Activated CD4-positive, alpha-beta memory T cell treated with anti-CD3 and anti-CD28 coated beads, Interleukin-2, amount 10 ng/mL, durations not matched to agents 7 days and 5 days (primary cell): ENCODE data around the gene S100A6. TPM values are rescaled to one million over a fixed set of nuclear protein-coding genes. Genes with fewer than 3 reads are reported as not detected.

ENCODE experiments used
- CTCF ChIA-PET: fragments of 350-600 bp; sonication (Branson Sonifier 250); formaldehyde crosslinking; loops from one replicate; lab custom pipeline; 2021; ENCODE audit warnings: antibody characterized with exemption, inconsistent platforms; lab: Charles Lee
- POLR2A ChIA-PET: fragments of 350-600 bp; sonication (Branson Sonifier 250); formaldehyde crosslinking; loops from one replicate; lab custom pipeline; 2021; ENCODE audit warnings: antibody characterized with exemption; lab: Charles Lee
- DNase-seq: peaks from one replicate; pipeline ENCODE4 v3.0.0-alpha.2; 2020
- H3K27ac Mint-ChIP-seq: one replicate; pipeline ENCODE4 v1.8.0; 2021; ENCODE audit warnings: mild to moderate bottlenecking, mixed read lengths
- H3K27me3 Mint-ChIP-seq: one replicate; pipeline ENCODE4 v1.8.0; 2021; ENCODE audit warnings: mixed read lengths
- H3K36me3 Mint-ChIP-seq: one replicate; pipeline ENCODE4 v1.8.0; 2021; ENCODE audit warnings: low read depth, mixed read lengths
- H3K4me1 Mint-ChIP-seq: one replicate; pipeline ENCODE4 v1.8.0; 2021; ENCODE audit warnings: mixed read lengths
- H3K4me3 Mint-ChIP-seq: one replicate; pipeline ENCODE4 v1.8.0; 2021; ENCODE audit warnings: mild to moderate bottlenecking, mixed read lengths
- H3K9me3 Mint-ChIP-seq: one replicate; pipeline ENCODE4 v1.8.0; 2021; ENCODE audit warnings: mixed read lengths
- total RNA-seq, 2 experiments: library from RNA; stranded (reverse); gene quantifications; one replicate each; pipeline ENCODE4 v1.2.3, GENCODE V29; 2021

Gene S100A6
- total RNA-seq, 2 experiments from 2014 or later, result 781 to 799 TPM

DNA sequence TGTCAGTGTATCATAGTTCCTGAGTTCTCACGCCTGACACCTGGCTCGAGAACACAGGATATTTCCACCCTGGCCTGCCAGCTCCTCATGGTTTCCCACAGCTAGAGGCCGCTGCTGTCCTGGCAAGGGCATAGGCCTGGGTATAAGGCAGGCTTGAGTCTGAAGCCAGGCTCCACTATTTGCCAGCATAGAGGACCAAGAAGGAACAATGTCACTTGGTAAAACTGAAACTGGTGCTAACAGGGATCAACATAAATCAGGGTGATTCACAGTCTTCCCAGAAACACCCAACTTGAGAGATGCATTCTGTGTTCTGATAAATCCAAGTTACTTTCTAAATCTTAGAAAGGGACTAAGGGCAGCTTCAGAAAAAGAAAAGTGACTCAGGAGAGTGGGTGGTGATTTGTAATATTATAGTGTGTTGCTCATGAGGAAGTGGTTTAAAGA lies 36.8 kb upstream of the S100A6 start:
- ChIA-PET POLR2A (interaction anchor here (0.7 to 6.3 kb wide), 10 partner anchors 13 to 418 kb away, joined by 3 to 138 read pairs (median 3); partner anchors contain the start of genes CHTOP, INTS3, RPS27 and S100A4), CTCF (interaction anchor here (0.6 to 7.4 kb wide), 26 partner anchors 11 to 100 kb away, joined by 3 to 202 read pairs (median 4); partner anchors contain the start of genes CHTOP, S100A14, S100A4 and S100A5)
- no peaks in the 10 kb centered on the region for H3K9me3 Mint-ChIP-seq
- H3K4me3 Mint-ChIP-seq, result no peak overlapping the region
- H3K27ac Mint-ChIP-seq, result peak overlapping the region; percentile 54
- DNase-seq, result peak; percentile 69
- H3K27me3 Mint-ChIP-seq, result peaks cover 9% of the 10 kb centered on the region
- H3K4me1 Mint-ChIP-seq, result peaks cover 49% of the 10 kb centered on the region
- H3K36me3 Mint-ChIP-seq, result no peaks in the 10 kb centered on the region

DNA sequence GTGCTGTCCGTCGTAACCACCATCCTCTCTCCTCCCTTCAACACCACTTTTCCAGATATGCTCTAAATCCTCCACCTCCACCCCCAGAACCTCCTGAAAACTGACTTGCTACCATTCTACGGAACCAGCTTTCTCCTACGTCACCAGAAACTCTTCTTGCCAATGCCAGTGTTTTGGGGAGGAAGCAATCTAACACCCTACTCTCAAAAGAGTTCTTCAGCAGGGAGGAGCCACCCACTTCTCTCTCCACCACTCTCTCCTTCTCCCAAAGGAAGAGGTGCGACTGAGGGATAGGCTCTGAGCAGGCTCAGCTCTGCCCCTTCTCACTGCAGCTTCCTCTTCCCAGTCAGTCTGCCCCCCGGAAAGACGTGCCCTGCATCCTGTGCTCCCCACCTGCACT lies 35.9 kb upstream of the S100A6 start:
- Mint-ChIP-seq H3K27me3 (peaks cover under 1% of the 10 kb centered on the region), H3K4me1 (peaks cover 50% of the 10 kb centered on the region), H3K36me3 (no peaks in the 10 kb centered on the region), H3K4me3 (no peak overlapping the region), H3K27ac (no peak overlapping the region), H3K9me3 (no peaks in the 10 kb centered on the region)
- POLR2A ChIA-PET, result interaction anchor here (1.2 to 6.3 kb wide), 6 partner anchors 26 to 419 kb away, joined by 3 to 138 read pairs (median 8); partner anchors contain the start of genes RPS27, S100A4 and S100A6
- CTCF ChIA-PET, result interaction anchor here (0.6 to 7.4 kb wide), 17 partner anchors 17 to 100 kb away, joined by 3 to 202 read pairs (median 6); partner anchors contain the start of genes CHTOP, S100A4, S100A5 and S100A6
- DNase-seq, result no peak

DNA sequence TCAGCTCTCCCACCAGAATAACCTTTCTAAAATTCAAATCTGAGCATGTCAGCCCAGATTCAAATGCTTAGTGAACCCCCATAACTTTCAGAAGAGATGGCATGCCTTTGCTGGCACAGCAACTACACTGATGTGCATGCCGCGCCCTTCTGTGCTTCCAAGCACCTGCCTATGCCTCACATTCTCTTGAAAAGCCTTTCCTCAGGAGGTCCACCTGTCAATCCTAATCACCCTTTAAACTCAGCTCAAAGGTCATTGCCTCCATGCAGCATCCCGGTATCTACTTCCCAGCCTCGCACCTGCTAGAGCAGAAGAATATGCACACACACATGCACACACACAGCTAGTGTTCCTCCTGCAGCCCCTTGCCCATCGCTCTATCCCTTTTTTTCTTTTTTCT lies 35.1 kb upstream of the S100A6 start:
- no peaks in the 10 kb centered on the region for H3K27me3 Mint-ChIP-seq
- POLR2A ChIA-PET, result interaction anchor here (1.4 to 6.3 kb wide), 3 partner anchors 37 to 63 kb away, joined by 4 to 138 read pairs (median 20); partner anchors contain the start of genes CHTOP and S100A6
- no peak overlapping the region for H3K4me3 Mint-ChIP-seq
- H3K36me3 Mint-ChIP-seq, result no peaks in the 10 kb centered on the region
- CTCF ChIA-PET, result interaction anchor here (1.1 to 7.4 kb wide), 8 partner anchors 9 to 61 kb away, joined by 3 to 202 read pairs (median 16); partner anchors contain the start of gene S100A6
- no peaks in the 10 kb centered on the region for H3K9me3 Mint-ChIP-seq
- H3K27ac Mint-ChIP-seq, result no peak overlapping the region
- DNase-seq, result no peak
- peaks cover 57% of the 10 kb centered on the region for H3K4me1 Mint-ChIP-seq

DNA sequence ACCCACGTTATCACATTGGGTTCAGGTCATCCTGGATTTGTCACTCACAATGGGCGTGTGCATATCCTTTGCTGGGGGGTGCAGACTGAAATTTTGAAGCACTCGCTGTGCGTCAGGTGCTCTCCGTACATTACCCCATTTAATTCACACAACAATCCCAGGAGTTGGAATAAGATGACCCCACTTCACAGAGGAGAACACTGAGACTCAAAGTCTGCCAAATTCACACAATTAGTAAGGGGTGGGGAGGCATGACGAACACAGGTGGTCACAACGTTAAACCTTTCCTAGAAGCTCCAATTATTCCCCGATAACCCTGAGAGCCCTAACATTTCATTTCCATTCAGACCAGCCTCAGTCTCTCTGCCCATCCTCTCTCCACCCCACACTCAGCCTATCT lies 33.7 kb upstream of the S100A6 start:
- H3K9me3 Mint-ChIP-seq, result no peaks in the 10 kb centered on the region

DNA sequence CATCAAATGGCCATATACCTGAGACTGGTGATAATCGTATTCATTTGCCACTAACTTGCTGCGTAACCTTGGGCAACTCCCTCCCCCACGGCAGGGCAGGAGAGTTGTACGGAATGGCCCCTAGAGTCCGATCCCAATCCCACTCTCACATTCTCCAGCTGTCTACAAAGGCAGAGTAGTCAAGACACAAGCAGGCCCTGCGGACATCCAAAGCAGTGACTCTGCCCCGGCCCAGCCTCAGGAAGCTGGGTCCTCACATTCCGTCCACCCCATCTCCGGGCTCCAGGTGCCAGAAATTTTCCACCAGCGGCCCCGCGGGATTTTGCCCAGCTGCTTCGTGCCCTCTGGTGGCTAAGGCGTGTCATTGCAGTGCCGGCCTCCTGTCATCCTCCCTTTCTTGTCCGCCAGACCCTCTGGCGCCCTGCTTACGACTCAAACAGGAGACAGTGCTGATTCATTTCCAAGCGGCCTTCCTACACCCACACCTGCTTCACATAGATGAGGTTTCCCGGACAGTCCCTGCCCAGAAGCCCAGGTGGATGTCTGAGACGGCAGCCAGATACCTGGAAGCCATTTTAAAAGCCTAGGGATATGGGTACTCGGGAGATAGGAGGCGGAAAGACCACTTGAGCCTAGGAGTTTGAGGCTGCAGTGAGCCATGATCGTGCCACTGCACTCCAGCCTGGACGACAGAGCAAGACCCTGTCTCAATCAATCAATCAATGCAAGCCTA lies 32.7 kb upstream of the S100A6 start:
- H3K36me3 Mint-ChIP-seq, result no peaks in the 10 kb centered on the region
- peaks cover 63% of the 10 kb centered on the region for H3K4me1 Mint-ChIP-seq
- POLR2A ChIA-PET, result interaction anchor here (0.6 to 6.3 kb wide), 10 partner anchors 16 to 65 kb away, joined by 3 to 138 read pairs (median 5); partner anchors contain the start of genes CHTOP, S100A4, S100A5 and S100A6
- peak overlapping the region; percentile 50 for H3K27ac Mint-ChIP-seq
- no peaks in the 10 kb centered on the region for H3K27me3 Mint-ChIP-seq
- CTCF ChIA-PET, result interaction anchor here (0.6 to 7.4 kb wide), 14 partner anchors 9 to 73 kb away, joined by 3 to 202 read pairs (median 8); partner anchors contain the start of genes CHTOP, S100A4, S100A5 and S100A6
- peak overlapping the region; percentile 60 for H3K4me3 Mint-ChIP-seq
- peak; percentile 86 for DNase-seq
- no peaks in the 10 kb centered on the region for H3K9me3 Mint-ChIP-seq

More for the DNA sequence above, 33.7 kb upstream of the S100A6 start:
- ChIA-PET POLR2A (interaction anchor here (1.4 to 6.3 kb wide), 5 partner anchors 36 to 65 kb away, joined by 4 to 138 read pairs (median 15); partner anchors contain the start of genes CHTOP and S100A6), CTCF (interaction anchor here (1.4 to 7.4 kb wide), 6 partner anchors 10 to 74 kb away, joined by 4 to 202 read pairs (median 14); partner anchors contain the start of gene S100A6)
- H3K27ac Mint-ChIP-seq, result no peak overlapping the region
- no peak for DNase-seq
- no peaks in the 10 kb centered on the region for H3K27me3 Mint-ChIP-seq
- peaks cover 65% of the 10 kb centered on the region for H3K4me1 Mint-ChIP-seq
- H3K4me3 Mint-ChIP-seq, result no peak overlapping the region
- H3K36me3 Mint-ChIP-seq, result no peaks in the 10 kb centered on the region

DNA sequence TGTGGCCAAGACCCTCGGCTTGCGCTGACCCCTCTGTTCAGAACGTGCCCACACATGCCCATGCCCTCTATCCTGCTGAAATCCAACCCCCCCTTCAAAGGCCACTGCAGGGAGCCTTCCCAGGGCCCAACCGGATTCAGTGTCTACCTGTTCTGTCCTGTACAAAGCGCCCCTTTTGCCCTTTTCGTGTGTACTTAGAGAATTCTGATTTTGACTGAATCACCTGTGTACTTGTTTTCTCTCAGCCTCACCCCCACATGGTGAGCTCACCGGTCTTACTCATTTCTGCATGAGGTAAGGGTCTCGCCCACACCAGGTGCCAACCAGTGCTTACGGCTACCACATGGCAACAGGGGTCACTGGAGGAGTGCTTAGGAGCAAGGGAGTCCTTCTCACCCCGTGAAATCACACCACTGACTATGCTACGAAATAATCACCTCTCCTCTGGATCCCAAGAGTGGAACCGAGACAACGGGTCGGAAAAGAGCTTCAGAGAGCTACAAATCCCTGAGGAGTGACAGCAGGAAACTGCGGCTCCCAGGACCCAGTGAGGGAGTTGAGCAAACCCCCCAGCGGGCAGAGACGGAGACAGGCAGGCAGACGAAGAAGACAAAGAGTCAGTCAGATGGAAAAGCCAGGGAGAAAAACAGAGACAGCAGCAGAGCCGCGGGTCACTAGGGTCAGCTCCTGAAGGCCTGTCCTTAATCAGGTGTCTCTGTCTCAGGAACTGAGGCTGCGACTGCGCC lies 32.0 kb upstream of the S100A6 start:
- peak overlapping the region; percentile 66 for H3K27ac Mint-ChIP-seq
- peaks cover 56% of the 10 kb centered on the region for H3K4me1 Mint-ChIP-seq
- ChIA-PET CTCF (interaction anchor here (0.6 to 7.4 kb wide), 14 partner anchors 8 to 67 kb away, joined by 3 to 202 read pairs (median 8); partner anchors contain the start of genes CHTOP, S100A4, S100A5 and S100A6), POLR2A (interaction anchor here (0.6 to 6.3 kb wide), 9 partner anchors 22 to 66 kb away, joined by 3 to 138 read pairs (median 5); partner anchors contain the start of genes CHTOP, S100A4, S100A5 and S100A6)
- H3K9me3 Mint-ChIP-seq, result no peaks in the 10 kb centered on the region
- no peaks in the 10 kb centered on the region for H3K27me3 Mint-ChIP-seq
- no peak overlapping the region for H3K4me3 Mint-ChIP-seq
- DNase-seq, result peak; percentile 24
- H3K36me3 Mint-ChIP-seq, result no peaks in the 10 kb centered on the region

DNA sequence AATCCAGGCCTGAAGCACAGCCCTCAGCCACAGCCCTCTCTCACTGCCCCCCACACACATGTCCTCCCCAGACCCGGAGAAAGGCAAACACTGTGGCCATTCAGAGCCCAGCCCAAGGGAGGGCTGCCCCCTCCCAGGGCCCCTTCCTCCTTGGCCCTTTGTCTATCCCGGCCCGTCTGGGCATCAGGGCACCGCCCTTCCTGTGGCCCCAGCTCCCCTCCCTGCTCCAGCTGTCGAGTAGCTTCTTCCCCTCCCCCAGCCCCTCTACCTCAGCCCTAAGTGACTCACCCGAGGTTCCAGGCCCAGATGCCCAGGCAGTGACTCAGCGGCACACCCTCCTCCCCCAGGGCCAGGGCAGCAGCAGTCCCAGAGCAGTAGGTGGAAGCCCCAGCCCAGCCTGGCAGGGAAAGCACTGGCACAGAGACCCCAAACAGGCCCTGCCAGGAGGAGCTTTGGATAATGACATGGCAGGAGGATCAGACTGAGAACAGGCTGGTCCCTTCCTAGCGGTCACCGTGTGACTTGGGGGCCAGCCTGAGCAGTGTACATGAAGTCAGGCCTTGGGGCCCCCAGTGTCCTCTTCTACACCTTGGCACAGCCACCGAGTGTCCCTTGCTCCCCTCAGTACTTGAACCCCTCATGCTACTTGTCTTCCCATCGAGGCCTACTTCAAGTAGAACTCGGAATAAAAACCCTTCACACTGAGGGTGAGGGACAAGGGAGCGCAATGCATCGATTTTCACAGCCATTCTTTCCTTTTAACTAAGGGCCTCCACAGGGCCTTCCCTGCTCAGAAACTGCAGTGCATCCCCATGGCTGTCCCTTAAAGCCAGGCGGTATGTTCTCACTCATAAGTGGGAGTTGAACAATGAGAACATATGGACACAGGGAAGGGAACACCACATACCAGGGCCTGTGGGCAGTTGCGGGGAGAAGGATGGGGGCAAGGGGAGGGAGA lies 30.9 kb upstream of the S100A6 start:
- Mint-ChIP-seq H3K4me3 (peak overlapping the region; percentile 44), H3K9me3 (no peaks in the 10 kb centered on the region), H3K27ac (peak overlapping the region; percentile 100), H3K27me3 (no peaks in the 10 kb centered on the region), H3K4me1 (peaks cover 47% of the 10 kb centered on the region), H3K36me3 (no peaks in the 10 kb centered on the region)
- ChIA-PET CTCF (interaction anchor here (0.6 to 5.4 kb wide), 10 partner anchors 15 to 56 kb away, joined by 3 to 99 read pairs (median 5); partner anchors contain the start of genes S100A4, S100A5 and S100A6), POLR2A (interaction anchor here (0.8 to 8.2 kb wide), 16 partner anchors 10 to 424 kb away, joined by 3 to 188 read pairs (median 5); partner anchors contain the start of genes CHTOP, RPS27, S100A4 and S100A5)
- peak; percentile 92 for DNase-seq

DNA sequence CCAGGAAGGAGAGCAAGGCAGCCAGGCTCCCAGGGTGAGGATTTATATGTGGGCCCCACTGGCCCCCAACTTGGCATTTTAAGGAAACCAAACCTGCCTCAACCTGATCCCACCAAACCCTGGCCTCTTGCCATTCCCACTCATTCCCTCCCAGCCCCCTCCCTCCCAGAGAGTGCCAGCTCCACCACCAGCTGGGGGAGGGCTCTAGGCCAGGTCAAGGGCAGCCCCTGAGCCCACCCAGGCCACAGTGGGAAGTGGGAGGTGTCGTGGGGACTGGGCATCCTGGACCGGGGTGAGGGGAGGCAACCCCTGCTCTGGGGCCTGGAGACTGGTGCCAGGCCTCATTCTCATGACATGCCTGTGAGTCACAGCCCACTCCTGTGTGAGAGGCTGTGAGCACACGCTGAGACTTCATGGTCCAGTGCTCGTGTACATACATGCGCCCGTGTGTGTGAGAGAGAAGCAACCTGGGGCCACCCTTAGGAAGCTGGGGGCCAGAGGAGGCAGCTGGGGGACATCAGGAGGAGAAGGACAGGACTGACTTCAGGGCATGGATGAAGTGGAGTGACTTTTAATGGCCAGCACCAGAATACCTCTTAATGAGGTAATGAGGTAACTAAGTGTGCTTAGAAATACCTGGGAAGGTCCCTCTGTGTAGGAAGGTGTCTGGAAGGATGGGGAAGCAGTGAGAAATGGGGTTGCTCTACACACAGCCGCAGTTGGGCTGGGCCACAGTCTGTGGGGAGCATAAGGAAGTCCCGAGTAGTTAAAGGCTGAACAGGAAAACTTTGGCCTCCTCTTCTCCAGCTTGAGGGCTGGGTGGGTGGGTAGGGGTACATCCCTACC lies 30.0 kb upstream of the S100A6 start, which contains the start of gene S100A2:
TSS of gene S100A2 (minus strand) at position 316 of the 846 bp plus-strand sequence. CDS start 1,967 bp downstream, outside the sequence.
- ChIA-PET POLR2A (interaction anchor here (0.8 to 8.2 kb wide), 16 partner anchors 9 to 425 kb away, joined by 3 to 188 read pairs (median 5); partner anchors contain the start of genes CHTOP, RPS27, S100A4 and S100A5), CTCF (interaction anchor here (0.6 to 5.4 kb wide), 12 partner anchors 14 to 633 kb away, joined by 3 to 99 read pairs (median 4); partner anchors contain the start of genes S100A4, S100A5 and S100A6)
- no peaks in the 10 kb centered on the region for H3K27me3 Mint-ChIP-seq
- H3K9me3 Mint-ChIP-seq, result no peaks in the 10 kb centered on the region
- peak within 1 kb of the TSS; percentile 100 for H3K27ac Mint-ChIP-seq
- peak; percentile 59 for DNase-seq
- H3K36me3 Mint-ChIP-seq, result no peaks in the 10 kb centered on the region
- peak within 1 kb of the TSS; percentile 55 for H3K4me3 Mint-ChIP-seq
- peaks cover 42% of the 10 kb centered on the region for H3K4me1 Mint-ChIP-seq

DNA sequence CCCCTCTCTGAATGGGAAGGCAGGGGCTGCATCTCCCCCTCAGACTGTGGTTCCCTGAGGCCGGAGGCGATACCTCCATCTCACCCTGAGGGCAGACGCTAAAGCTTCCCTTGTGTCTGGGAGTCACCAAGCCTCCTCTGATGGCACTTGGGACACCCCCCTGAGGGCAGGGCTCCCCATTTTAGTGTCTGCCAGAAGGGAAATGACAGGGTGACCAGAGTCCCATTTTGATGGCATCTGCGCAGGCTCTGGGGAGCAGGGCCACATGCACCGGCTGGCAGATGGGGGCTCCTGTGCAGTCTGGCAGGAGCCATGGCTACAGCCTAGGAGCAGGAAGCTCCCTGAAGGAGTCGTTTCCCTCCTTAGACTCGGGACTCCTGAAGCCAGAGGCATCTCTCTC lies 28.2 kb upstream of the S100A6 start:
- Mint-ChIP-seq H3K4me1 (peaks cover 37% of the 10 kb centered on the region), H3K4me3 (no peak overlapping the region), H3K27me3 (no peaks in the 10 kb centered on the region), H3K9me3 (no peaks in the 10 kb centered on the region), H3K36me3 (no peaks in the 10 kb centered on the region), H3K27ac (no peak overlapping the region)
- POLR2A ChIA-PET, result interaction anchor here (0.6 to 8.2 kb wide), 5 partner anchors 15 to 30 kb away, joined by 3 to 188 read pairs (median 43); partner anchors contain the start of genes S100A3, S100A4, S100A5 and S100A6
- CTCF ChIA-PET, result interaction anchor here (5.4 kb wide), 1 partner anchor 30 kb away, joined by 99 read pairs; the partner anchor contains the start of gene S100A6
- DNase-seq, result no peak

DNA sequence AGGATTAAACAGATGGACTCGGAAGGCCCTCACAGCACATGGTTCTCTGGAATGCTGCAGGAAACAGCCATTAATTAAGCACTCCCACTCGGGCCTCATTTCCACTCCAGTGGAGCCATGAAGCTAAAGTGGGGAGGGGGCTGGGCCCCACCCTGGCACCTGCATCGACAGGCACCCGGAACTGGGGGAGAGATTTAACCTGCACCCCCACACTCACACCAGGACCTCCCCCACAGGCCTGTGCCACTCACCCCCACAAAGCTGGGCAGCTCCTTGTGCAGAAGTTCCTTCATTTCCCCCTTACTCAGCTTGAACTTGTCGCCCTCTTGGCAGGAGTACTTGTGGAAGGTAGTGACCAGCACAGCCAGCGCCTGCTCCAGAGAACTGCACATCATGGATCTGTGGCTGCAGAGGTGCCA lies 27.7 kb upstream of the S100A6 start:
- no peak for DNase-seq
- Mint-ChIP-seq H3K36me3 (no peaks in the 10 kb centered on the region), H3K4me3 (no peak overlapping the region), H3K27ac (no peak overlapping the region), H3K27me3 (no peaks in the 10 kb centered on the region), H3K4me1 (peaks cover 33% of the 10 kb centered on the region), H3K9me3 (no peaks in the 10 kb centered on the region)
- ChIA-PET POLR2A (interaction anchor here (0.6 to 8.2 kb wide), 5 partner anchors 14 to 29 kb away, joined by 3 to 188 read pairs (median 43); partner anchors contain the start of genes S100A3, S100A4, S100A5 and S100A6), CTCF (interaction anchor here (5.4 kb wide), 1 partner anchor 30 kb away, joined by 99 read pairs; the partner anchor contains the start of gene S100A6)
